Stimulated activated CD4-positive, alpha-beta T cell treated with anti-CD3 and anti-CD28 coated beads, Interleukin-4, amount 100 ng/mL, for 4 hours (primary cell): ENCODE data around the gene ABHD16A.

ENCODE experiments used
- DNase-seq, 2 experiments: peaks; one replicate each; pipeline ENCODE4 v3.0.0-alpha.2; 2020

The ABHD16A gene

GRCh38 chr6:31687860-31688693 is 15.0 kb downstream of the ABHD16A start:
- no peak for DNase-seq

GRCh38 chr6:31687321-31687720 is 15.8 kb downstream of the ABHD16A start:
- DNase-seq: no peak

GRCh38 chr6:31686483-31686882 is 16.6 kb downstream of the ABHD16A start:
- no peak for DNase-seq

- no peak for DNase-seq
Observed at GRCh38 chr6:31683591-31683990, 19.5 kb downstream of the ABHD16A start.

GRCh38 chr6:31681135-31681671 is 21.9 kb downstream of the ABHD16A start:
- DNase-seq: peak; percentile 36 to 40

GRCh38 chr6:31680226-31681134 is 22.6 kb downstream of the ABHD16A start, which contains the start of gene LY6G5C:
Gene LY6G5C (minus strand): TSS chr6:31681067. CDS start chr6:31680373, 694 bp downstream.
- peak; percentile 56 to 58 for DNase-seq

- no peak for DNase-seq
Observed at GRCh38 chr6:31677955-31678354, 25.2 kb downstream of the ABHD16A start.

GRCh38 chr6:31676904-31677303 is 26.2 kb downstream of the ABHD16A start:
- no peak for DNase-seq

- DNase-seq: no peak
Observed at GRCh38 chr6:31676322-31676903, 26.7 kb downstream of the ABHD16A start.

GRCh38 chr6:31669676-31670075 is 33.4 kb downstream of the ABHD16A start, which contains the start of gene LY6G5B:
Gene LY6G5B (plus strand): TSS chr6:31669976. CDS start chr6:31670951, 975 bp downstream.
- no peak for DNase-seq

- no peak for DNase-seq
Observed at GRCh38 chr6:31666337-31666965, 36.7 kb downstream of the ABHD16A start.

GRCh38 chr6:31665501-31666336 is 37.4 kb downstream of the ABHD16A start, which contains the start of gene CSNK2B:
Gene CSNK2B (plus strand): TSS chr6:31666080. CDS start chr6:31666832, 752 bp downstream.
- DNase-seq: peak; percentile 94 to 98

GRCh38 chr6:31664790-31665500 is 38.2 kb downstream of the ABHD16A start, which contains the start of gene GPANK1:
Gene GPANK1 (minus strand): TSS chr6:31664997. CDS start chr6:31664478, 519 bp downstream.
- DNase-seq: peak; percentile 79 to 87

- DNase-seq: no peak
Observed at GRCh38 chr6:31663961-31664789, 38.9 kb downstream of the ABHD16A start.

GRCh38 chr6:31663126-31663960 is 39.8 kb downstream of the ABHD16A start:
- no peak for DNase-seq

GRCh38 chr6:31662124-31662723 is 40.9 kb downstream of the ABHD16A start:
- no peak for DNase-seq

- no peak for DNase-seq
Observed at GRCh38 chr6:31661262-31662123, 41.6 kb downstream of the ABHD16A start.
